Panc1 (cell line): ENCODE results near the gene PPP6R2. TPM values are rescaled to one million over a fixed set of nuclear protein-coding genes. Genes with fewer than 3 reads are reported as not detected.

Experiments
- ATAC-seq: fragments of 200-7000 bp; cut with Tn5 transposase; 2 replicates; pipeline ENCODE4 v1.9.1; 2020; ENCODE audit warnings: mild to moderate bottlenecking, moderate library complexity
- BruUV-seq: library from RNA; stranded (reverse); fragments of 400-500 nt; replicated peaks from 2 replicates; lab custom pipeline; 2021; lab: Mats Ljungman, UMichigan
- CTCF ChIA-PET: fragments of 300-600 bp; sonication (Branson Sonifier 250); formaldehyde crosslinking; loops from one replicate; lab custom pipeline; 2022; ENCODE audit warnings: antibody characterized with exemption; lab: Charles Lee
- POLR2A ChIA-PET: fragments of 300-600 bp; sonication (Branson Sonifier 250); formaldehyde crosslinking; loops from one replicate; lab custom pipeline; 2022; ENCODE audit warnings: antibody characterized with exemption; lab: Charles Lee
- DNase-seq: peaks from one replicate; pipeline ENCODE4 v3.0.0-alpha.2; 2010; ENCODE audit warnings: low read depth, low spot score
- H3K27ac ChIP-seq: 2 replicates; pipeline ENCODE4 v1.5.1; 2011; ENCODE audit warnings: mild to moderate bottlenecking, low read length, inconsistent platforms
- H3K27me3 ChIP-seq: fragments of 200-500 bp; sonication (Bioruptor generic); 2 replicates; pipeline ENCODE4 v1.6.0; 2014; ENCODE audit warnings: low read length, inconsistent platforms; ENCODE audit not compliant: control insufficient read depth, insufficient read depth
- H3K36me3 ChIP-seq: fragments of 200-500 bp; sonication (Bioruptor generic); 2 replicates; pipeline ENCODE4 v1.5.1; 2014; ENCODE audit warnings: inconsistent platforms, mild to moderate bottlenecking, low read length, moderate library complexity; ENCODE audit not compliant: control insufficient read depth, insufficient read depth
- H3K4me1 ChIP-seq: 2 replicates; pipeline ENCODE4 v1.5.1; 2011; ENCODE audit warnings: inconsistent platforms, mild to moderate bottlenecking, low read length, moderate library complexity; ENCODE audit not compliant: control insufficient read depth, insufficient read depth
- H3K4me3 ChIP-seq, 2 experiments: 2 replicates each; pipeline ENCODE4 v1.5.1; 2011 to 2012; ENCODE audit warnings: low read depth in 2 of 2, low read length in 2 of 2, mild to moderate bottlenecking in 2 of 2, inconsistent platforms in 1 of 2, moderate library complexity in 1 of 2
- H3K9me3 ChIP-seq: fragments of 200-500 bp; sonication (Bioruptor generic); 2 replicates; pipeline ENCODE4 v1.5.1; 2014; ENCODE audit warnings: low read depth, mild to moderate bottlenecking, inconsistent platforms, low read length, moderate library complexity; ENCODE audit not compliant: control insufficient read depth, insufficient read depth
- POLR2AphosphoS5 ChIP-seq: IDR thresholded peaks from 2 replicates; pipeline ENCODE4 v1.6.1; 2012; ENCODE audit warnings: mild to moderate bottlenecking, low read depth, low read length, moderate library complexity
- REST ChIP-seq, 2 experiments: IDR thresholded peaks; 2 replicates each; pipeline ENCODE4 v1.6.1; 2011 to 2012; ENCODE audit warnings: low read depth in 2 of 2, control low read depth in 1 of 2, low read length in 1 of 2, mild to moderate bottlenecking in 1 of 2, moderate library complexity in 1 of 2; ENCODE audit not compliant: insufficient read depth in 1 of 2
- SIN3A ChIP-seq: IDR thresholded peaks from 2 replicates; pipeline ENCODE4 v1.6.1; 2012; ENCODE audit warnings: low read depth, mild to moderate bottlenecking, low read length, moderate library complexity, borderline replicate concordance; ENCODE audit not compliant: insufficient read depth
- TCF7L2 ChIP-seq: IDR thresholded peaks from 2 replicates; pipeline ENCODE4 v1.6.1; 2011; ENCODE audit warnings: mild to moderate bottlenecking, low read depth, low read length, inconsistent platforms
- in situ Hi-C: cut with HindIII; loops from 2 replicates; pipeline ENCODE4 v1.10.0; 2016; ENCODE audit warnings: low sequenced_read_pairs, low pct_unique_long_range_greater_than_20kb
- intact Hi-C: fragments of 100-400 bp; cut with micrococcal nuclease; formaldehyde crosslinking; loops from one replicate; pipeline ENCODE4 v1.10.0; 2022; ENCODE audit not compliant: unreplicated experiment
- total RNA-seq: library from RNA; stranded (reverse); gene quantifications from one replicate; pipeline ENCODE4 v1.2.1, GENCODE V29; 2021; ENCODE audit not compliant: unreplicated experiment
- TF ChIP-seq, protein P1 (sequence below): fragments of 450-650 bp; IDR thresholded peaks from 2 replicates; pipeline ENCODE4 v1.5.1; 2017; ENCODE audit warnings: mild to moderate bottlenecking

PPP6R2 gene
- total RNA-seq, 1 experiment from 2014 or later, result 52.8 TPM

- intact Hi-C loops, result no loop called here
- ATAC-seq, result no peak
- no peak for TF ChIP-seq TCF7L2
- TF ChIP-seq REST (IDR thresholded peaks at IDR 0.05; ENCODE audit: insufficient read depth in 1 of 2, low read depth in 2 of 2, low read length in 1 of 2), result no peak
- TF ChIP-seq, protein P1, sequence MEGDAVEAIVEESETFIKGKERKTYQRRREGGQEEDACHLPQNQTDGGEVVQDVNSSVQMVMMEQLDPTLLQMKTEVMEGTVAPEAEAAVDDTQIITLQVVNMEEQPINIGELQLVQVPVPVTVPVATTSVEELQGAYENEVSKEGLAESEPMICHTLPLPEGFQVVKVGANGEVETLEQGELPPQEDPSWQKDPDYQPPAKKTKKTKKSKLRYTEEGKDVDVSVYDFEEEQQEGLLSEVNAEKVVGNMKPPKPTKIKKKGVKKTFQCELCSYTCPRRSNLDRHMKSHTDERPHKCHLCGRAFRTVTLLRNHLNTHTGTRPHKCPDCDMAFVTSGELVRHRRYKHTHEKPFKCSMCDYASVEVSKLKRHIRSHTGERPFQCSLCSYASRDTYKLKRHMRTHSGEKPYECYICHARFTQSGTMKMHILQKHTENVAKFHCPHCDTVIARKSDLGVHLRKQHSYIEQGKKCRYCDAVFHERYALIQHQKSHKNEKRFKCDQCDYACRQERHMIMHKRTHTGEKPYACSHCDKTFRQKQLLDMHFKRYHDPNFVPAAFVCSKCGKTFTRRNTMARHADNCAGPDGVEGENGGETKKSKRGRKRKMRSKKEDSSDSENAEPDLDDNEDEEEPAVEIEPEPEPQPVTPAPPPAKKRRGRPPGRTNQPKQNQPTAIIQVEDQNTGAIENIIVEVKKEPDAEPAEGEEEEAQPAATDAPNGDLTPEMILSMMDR, result no peak
- TF ChIP-seq POLR2AphosphoS5, result no peak
- TF ChIP-seq SIN3A, result no peak
- Histone ChIP-seq H3K27ac (no peak overlapping the region), H3K4me1 (no peaks in the 10 kb centered on the region), H3K36me3 (peaks cover 3% of the 10 kb centered on the region), H3K4me3 (no peak overlapping the region), H3K9me3 (no peaks in the 10 kb centered on the region), H3K27me3 (no peaks in the 10 kb centered on the region)
- POLR2A ChIA-PET, result no interaction called here
- CTCF ChIA-PET, result no interaction called here
- no TSS peak for BruUV-seq
- no peak for DNase-seq
- in situ Hi-C loops, result no loop called here
Measured at GRCh38 chr22:50434849-50435248, 91.7 kb downstream of the PPP6R2 start.

- no TSS peak for BruUV-seq
Measured at GRCh38 chr22:50435291-50436014, 92.3 kb downstream of the PPP6R2 start.

More at GRCh38 chr22:50435291-50436014, 92.3 kb downstream of the PPP6R2 start:
- no peaks in the 10 kb centered on the region; the same call in 1 of the 2 replicates for H3K36me3 ChIP-seq
- CTCF ChIA-PET, result no interaction called here
- H3K4me1 ChIP-seq, result no peaks in the 10 kb centered on the region
- ATAC-seq (no peak), DNase-seq (no peak)
- POLR2A ChIA-PET, result no interaction called here
- intact Hi-C loops, result no loop called here
- no peaks in the 10 kb centered on the region for H3K27me3 ChIP-seq
- in situ Hi-C loops, result no loop called here
- no peaks in the 10 kb centered on the region for H3K9me3 ChIP-seq
- TF ChIP-seq SIN3A (no peak), POLR2AphosphoS5 (no peak), TCF7L2 (no peak), REST (IDR thresholded peaks at IDR 0.05; ENCODE audit: insufficient read depth in 1 of 2, low read depth in 2 of 2, low read length in 1 of 2) (no peak)
- TF ChIP-seq, protein P1, result no peak
- H3K27ac ChIP-seq, result no peak overlapping the region
- no peak overlapping the region for H3K4me3 ChIP-seq
